Bronchial epithelial cell (primary cell): ENCODE results near the gene CYP19A1. TPM values are rescaled to one million over a fixed set of nuclear protein-coding genes. Genes with fewer than 3 reads are reported as not detected.

Source experiments
- DNase-seq: peaks from one replicate; pipeline ENCODE4 v3.0.0-alpha.2; 2010; ENCODE audit warnings: low read depth
- FAIRE-seq: peaks from 2 replicates; lab custom pipeline; 2011; peaks lifted over from hg19 to GRCh38; lab: Jason Lieb, UNC
- H3K27me3 ChIP-seq: 2 replicates; pipeline ENCODE4 v1.5.1; 2011; ENCODE audit warnings: low read length; ENCODE audit not compliant: control insufficient read depth, insufficient read depth
- H3K36me3 ChIP-seq: 2 replicates; pipeline ENCODE4 v1.5.1; 2011; ENCODE audit warnings: low read length; ENCODE audit not compliant: control insufficient read depth, insufficient read depth
- H3K4me3 ChIP-seq: 2 replicates; pipeline ENCODE4 v1.5.1; 2011; ENCODE audit warnings: mild to moderate bottlenecking, low read depth, low read length, control low read depth
- CTCF ChIP-seq: IDR thresholded peaks from 2 replicates; pipeline ENCODE4 v1.5.1; 2011; ENCODE audit warnings: mild to moderate bottlenecking, moderate library complexity, low read length, control low read depth, inconsistent platforms; ENCODE audit not compliant: insufficient read depth, severe bottlenecking
- total RNA-seq: library from RNA; depleted of rRNA; stranded (reverse); fragments of >200 nt; gene quantifications from 2 replicates; pipeline ENCODE4 v1.2.1, GENCODE V29; 2014

CYP19A1 gene
- total RNA-seq, 1 donor from 2014 or later: not detected

GRCh38 chr15:51356983-51357382, 18.6 kb upstream of the CYP19A1 start:
- FAIRE-seq (no peak), DNase-seq (no peak)
- TF ChIP-seq CTCF: no peak
- H3K36me3 ChIP-seq: no peaks in the 10 kb centered on the region
- H3K27me3 ChIP-seq: no peaks in the 10 kb centered on the region
- no peak overlapping the region for H3K4me3 ChIP-seq

GRCh38 chr15:51356147-51356546, 17.8 kb upstream of the CYP19A1 start:
- DNase-seq (no peak), FAIRE-seq (no peak)
- Histone ChIP-seq H3K27me3 (peaks cover 4% of the 10 kb centered on the region), H3K36me3 (no peaks in the 10 kb centered on the region), H3K4me3 (no peak overlapping the region)
- TF ChIP-seq CTCF: no peak

GRCh38 chr15:51355096-51355495, 16.7 kb upstream of the CYP19A1 start:
- Histone ChIP-seq H3K27me3 (peaks cover 5% of the 10 kb centered on the region), H3K36me3 (no peaks in the 10 kb centered on the region), H3K4me3 (no peak overlapping the region)
- FAIRE-seq (no peak), DNase-seq (no peak)
- no peak for TF ChIP-seq CTCF

- Histone ChIP-seq H3K4me3 (no peak overlapping the region), H3K27me3 (peaks cover 5% of the 10 kb centered on the region), H3K36me3 (no peaks in the 10 kb centered on the region)
- DNase-seq (no peak), FAIRE-seq (no peak)
- no peak for TF ChIP-seq CTCF
These were observed 15.6 kb upstream of the CYP19A1 start for GRCh38 chr15:51353976-51354375.

- no peak for FAIRE-seq
- Histone ChIP-seq H3K4me3 (no peak overlapping the region), H3K27me3 (peaks cover 5% of the 10 kb centered on the region), H3K36me3 (no peaks in the 10 kb centered on the region)
- DNase-seq: no peak
- no peak for TF ChIP-seq CTCF
These were observed 12.3 kb upstream of the CYP19A1 start for GRCh38 chr15:51350723-51351122.

GRCh38 chr15:51349156-51349844, 10.9 kb upstream of the CYP19A1 start:
- peaks cover 5% of the 10 kb centered on the region for H3K27me3 ChIP-seq
- no peak for FAIRE-seq
- no peak for TF ChIP-seq CTCF
- no peak overlapping the region for H3K4me3 ChIP-seq
- no peak for DNase-seq
- H3K36me3 ChIP-seq: no peaks in the 10 kb centered on the region
